HEK293T (cell line): Measurements from ENCODE around the gene CA12.
"Not testable (repeated sequence)": the region's sequence is repeated elsewhere in the genome, so short reads cannot be mapped to it uniquely, and the experiment has no call there.

Experiments used
- CTCF ChIA-PET: fragments of 350-600 bp; formaldehyde crosslinking; extraction: SDS; loops from one replicate; lab custom pipeline; 2021; ENCODE audit warnings: antibody characterized with exemption, inconsistent platforms; lab: Yijun Ruan, JAX
- POLR2A ChIA-PET: fragments of 350-600 bp; formaldehyde crosslinking; extraction: SDS; loops from one replicate; lab custom pipeline; 2020; ENCODE audit warnings: antibody characterized with exemption, inconsistent platforms; lab: Yijun Ruan, JAX
- DNase-seq: peaks from one replicate; pipeline ENCODE4 v3.0.0; 2012; ENCODE audit warnings: mixed read lengths; ENCODE audit errors: extremely low spot score
- ARNT ChIP-seq: fragments of 450-650 bp; IDR thresholded peaks from 2 replicates; pipeline ENCODE4 v1.6.1; 2017; ENCODE audit warnings: mild to moderate bottlenecking
- BHLHE40 ChIP-seq: fragments of 450-650 bp; IDR thresholded peaks from 2 replicates; pipeline ENCODE4 v1.6.1; 2016; ENCODE audit warnings: mild to moderate bottlenecking, moderate library complexity, borderline replicate concordance
- CTBP1 ChIP-seq: fragments of 450-650 bp; IDR thresholded peaks from 2 replicates; pipeline ENCODE4 v1.6.1; 2016; ENCODE audit warnings: borderline replicate concordance
- ELF4 ChIP-seq: fragments of 450-650 bp; IDR thresholded peaks from 2 replicates; pipeline ENCODE4 v1.6.1; 2017; ENCODE audit warnings: antibody characterized with exemption
- FOXA1 ChIP-seq: fragments of 450-650 bp; IDR thresholded peaks from 2 replicates; pipeline ENCODE4 v1.6.1; 2016; ENCODE audit warnings: mild to moderate bottlenecking
- FOXK2 ChIP-seq: fragments of 450-650 bp; IDR thresholded peaks from 2 replicates; pipeline ENCODE4 v1.6.1; 2016; ENCODE audit warnings: mild to moderate bottlenecking
- FOXM1 ChIP-seq: fragments of 450-650 bp; IDR thresholded peaks from 2 replicates; pipeline ENCODE4 v1.6.1; 2017; ENCODE audit warnings: mild to moderate bottlenecking, borderline replicate concordance
- HDGF ChIP-seq: fragments of 450-650 bp; IDR thresholded peaks from 2 replicates; pipeline ENCODE4 v1.6.1; 2017; ENCODE audit warnings: antibody characterized with exemption, borderline replicate concordance
- L3MBTL2 ChIP-seq: fragments of 450-650 bp; conservative IDR thresholded peaks from 2 replicates; pipeline ENCODE4 v1.6.1; 2016; ENCODE audit warnings: mild to moderate bottlenecking
- LEF1 ChIP-seq: fragments of 450-650 bp; IDR thresholded peaks from 2 replicates; pipeline ENCODE4 v1.6.1; 2017; ENCODE audit warnings: mild to moderate bottlenecking, borderline replicate concordance
- NFRKB ChIP-seq: fragments of 450-650 bp; IDR thresholded peaks from 2 replicates; pipeline ENCODE4 v1.6.1; 2016; ENCODE audit warnings: mild to moderate bottlenecking, moderate library complexity
- SP1 ChIP-seq: fragments of 450-650 bp; IDR thresholded peaks from 2 replicates; pipeline ENCODE4 v1.6.1; 2017
- SUZ12 ChIP-seq: fragments of 450-650 bp; IDR thresholded peaks from 2 replicates; pipeline ENCODE4 v1.6.1; 2016; ENCODE audit warnings: mild to moderate bottlenecking
- TARDBP ChIP-seq: fragments of 450-650 bp; IDR thresholded peaks from 2 replicates; pipeline ENCODE4 v1.6.1; 2016
- ZNF384 ChIP-seq: fragments of 450-650 bp; IDR thresholded peaks from 2 replicates; pipeline ENCODE4 v1.6.1; 2016
- TF ChIP-seq, protein P1 (sequence below): fragments of 450-650 bp; IDR thresholded peaks from 2 replicates; pipeline ENCODE4 v1.6.1; 2016

Gene CA12

DNA sequence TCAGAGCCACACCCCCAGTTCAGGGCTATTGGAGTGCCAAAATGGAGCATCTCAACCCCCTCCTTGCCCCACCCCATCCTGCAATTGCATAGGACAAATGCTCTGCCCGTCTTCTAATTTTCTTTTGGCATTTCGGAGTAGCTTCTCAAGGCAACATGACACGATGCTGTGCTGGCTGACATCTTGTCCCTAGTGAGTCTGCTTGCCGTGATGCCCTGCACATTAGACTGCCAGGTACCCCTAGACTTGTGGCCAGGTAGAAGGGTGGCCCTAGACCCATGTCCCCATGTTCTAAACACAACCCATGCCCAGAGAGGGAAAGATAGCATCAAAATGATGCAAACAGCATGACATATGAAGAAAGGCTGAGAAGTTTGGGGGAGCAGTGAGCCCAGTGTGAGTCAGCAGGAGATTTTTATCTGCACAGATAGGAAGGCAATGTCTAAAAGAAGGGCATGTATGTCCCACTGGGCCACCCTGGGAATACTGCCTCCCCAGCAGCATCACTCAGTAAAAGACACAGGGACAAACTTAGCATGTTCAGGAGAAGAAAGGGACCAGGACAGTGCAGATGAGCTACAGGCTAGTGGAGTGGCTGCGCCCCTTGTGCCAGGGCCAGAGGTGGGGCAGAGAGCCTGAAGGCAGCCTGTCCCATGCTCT is 36.8 kb downstream of the CA12 start:
- TF ChIP-seq CTBP1 (no peak), ARNT (no peak), FOXM1 (no peak), SUZ12 (no peak), FOXA1 (no peak), FOXK2 (no peak), LEF1 (no peak), ELF4 (no peak), NFRKB (no peak), HDGF (no peak), SP1 (no peak), L3MBTL2 (no peak), ZNF384 (no peak)
- TF ChIP-seq, protein P1, sequence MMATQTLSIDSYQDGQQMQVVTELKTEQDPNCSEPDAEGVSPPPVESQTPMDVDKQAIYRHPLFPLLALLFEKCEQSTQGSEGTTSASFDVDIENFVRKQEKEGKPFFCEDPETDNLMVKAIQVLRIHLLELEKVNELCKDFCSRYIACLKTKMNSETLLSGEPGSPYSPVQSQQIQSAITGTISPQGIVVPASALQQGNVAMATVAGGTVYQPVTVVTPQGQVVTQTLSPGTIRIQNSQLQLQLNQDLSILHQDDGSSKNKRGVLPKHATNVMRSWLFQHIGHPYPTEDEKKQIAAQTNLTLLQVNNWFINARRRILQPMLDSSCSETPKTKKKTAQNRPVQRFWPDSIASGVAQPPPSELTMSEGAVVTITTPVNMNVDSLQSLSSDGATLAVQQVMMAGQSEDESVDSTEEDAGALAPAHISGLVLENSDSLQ = no peak
- ChIA-PET POLR2A (no interaction called here), CTCF (no interaction called here)
- DNase-seq = no peak

DNA sequence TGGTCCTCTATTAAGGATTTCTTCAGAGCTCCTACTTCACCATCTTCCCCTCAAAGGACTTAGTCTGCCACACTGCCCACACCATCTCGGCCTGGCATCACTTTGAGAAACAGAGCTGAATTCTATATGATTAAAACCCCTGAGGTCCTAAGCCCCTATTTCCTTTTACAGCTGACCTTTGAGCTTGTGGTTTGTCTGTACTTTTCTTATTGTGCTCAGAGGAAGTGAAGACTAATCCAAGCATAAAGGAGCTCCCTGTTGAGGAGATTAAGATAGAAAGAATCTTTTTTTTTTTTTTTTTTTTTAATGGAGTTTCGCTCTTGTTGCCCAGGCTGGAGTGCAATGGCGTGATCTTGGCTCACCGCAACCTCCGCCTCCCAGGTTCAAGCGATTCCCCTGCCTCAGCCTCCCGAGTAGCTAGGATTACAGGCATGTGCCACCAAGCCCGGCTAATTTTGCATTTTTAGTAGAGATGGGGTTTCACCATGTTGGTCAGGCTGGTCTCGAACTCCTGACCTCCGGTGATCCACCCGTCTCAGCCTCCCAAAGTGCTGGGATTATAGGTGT is 38.6 kb downstream of the CA12 start:
- CTCF ChIA-PET, DNase-seq, POLR2A ChIA-PET: not testable (repeated sequence)

DNA sequence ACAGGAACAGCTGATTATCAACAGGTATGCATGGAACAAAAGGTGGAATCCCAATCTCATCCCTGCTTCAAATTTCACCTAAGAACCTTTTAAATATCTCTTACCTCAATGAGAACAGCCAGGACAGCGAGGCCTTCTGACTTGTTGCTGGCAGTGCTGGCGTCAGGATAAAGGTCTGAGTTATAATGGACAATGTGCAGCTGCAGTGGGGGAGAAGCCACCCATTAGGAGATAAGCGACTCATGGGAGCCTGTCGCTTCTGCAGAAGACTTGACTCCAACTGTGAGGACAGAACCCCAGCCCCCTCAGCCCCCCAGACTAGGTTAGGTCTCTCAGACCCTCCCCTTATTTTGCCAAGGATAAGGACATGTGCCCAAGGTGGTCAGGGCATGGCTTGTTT is 39.7 kb downstream of the CA12 start:
- CTCF ChIA-PET = no interaction called here
- POLR2A ChIA-PET = no interaction called here
- TF ChIP-seq FOXA1 = no peak
- no peak for TF ChIP-seq NFRKB
- TF ChIP-seq BHLHE40 = no peak
- no peak for TF ChIP-seq FOXK2
- TF ChIP-seq SP1 = no peak
- no peak for TF ChIP-seq ELF4
- no peak for DNase-seq

DNA sequence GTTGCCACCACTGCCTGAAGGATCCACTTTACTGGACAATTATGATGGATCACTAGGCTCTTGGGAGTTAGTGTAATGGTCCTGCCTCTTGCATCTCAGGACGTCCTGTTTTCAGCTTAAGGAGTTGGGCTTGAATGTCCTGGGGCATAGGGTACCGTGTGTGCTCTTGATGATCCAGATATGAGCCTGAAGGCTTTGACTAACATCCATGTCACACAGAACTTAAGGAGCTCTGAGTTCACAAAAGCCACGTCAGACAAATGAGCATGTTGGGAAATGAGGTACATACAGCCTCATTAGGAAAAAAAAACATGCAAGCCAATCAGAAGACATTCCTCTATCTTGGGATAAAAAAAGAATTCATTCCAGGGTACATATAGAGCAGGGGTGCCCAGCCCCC is 40.8 kb downstream of the CA12 start:
- no peak for DNase-seq
- no peak for TF ChIP-seq NFRKB
- TF ChIP-seq, protein P1 = no peak
- CTCF ChIA-PET = interaction anchor here (0.6 kb wide), 1 partner anchor 38 kb away, joined by 3 read pairs; no protein-coding TSS in a partner anchor
- POLR2A ChIA-PET = no interaction called here

DNA sequence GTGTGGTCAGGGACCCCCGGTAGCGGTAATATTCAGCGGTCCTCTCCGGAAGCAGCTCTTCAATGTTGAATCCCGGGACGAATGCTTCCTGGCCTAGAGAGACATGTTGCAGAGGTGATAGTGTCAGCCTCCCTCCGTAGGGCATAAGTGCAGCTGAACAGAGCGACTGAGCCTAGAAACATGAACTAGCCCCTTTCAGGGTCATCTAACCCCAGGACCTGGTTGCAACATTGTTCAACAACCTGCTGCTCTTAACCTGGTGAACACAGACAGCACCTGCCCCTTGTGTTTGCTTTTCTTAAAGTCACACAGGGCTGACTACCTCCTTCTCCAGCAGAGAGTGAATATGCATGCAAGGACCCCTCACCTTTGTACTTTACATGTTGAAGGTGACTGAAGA is 41.3 kb downstream of the CA12 start:
- ChIA-PET CTCF (no interaction called here), POLR2A (no interaction called here)
- no peak for DNase-seq
- TF ChIP-seq FOXM1 (no peak), BHLHE40 (no peak), TARDBP (no peak), HDGF (no peak), CTBP1 (no peak), FOXK2 (no peak), FOXA1 (no peak), SUZ12 (no peak), ARNT (no peak), ELF4 (no peak), SP1 (no peak), ZNF384 (no peak), LEF1 (no peak), L3MBTL2 (no peak), NFRKB (no peak)
- TF ChIP-seq, protein P1 = no peak

DNA sequence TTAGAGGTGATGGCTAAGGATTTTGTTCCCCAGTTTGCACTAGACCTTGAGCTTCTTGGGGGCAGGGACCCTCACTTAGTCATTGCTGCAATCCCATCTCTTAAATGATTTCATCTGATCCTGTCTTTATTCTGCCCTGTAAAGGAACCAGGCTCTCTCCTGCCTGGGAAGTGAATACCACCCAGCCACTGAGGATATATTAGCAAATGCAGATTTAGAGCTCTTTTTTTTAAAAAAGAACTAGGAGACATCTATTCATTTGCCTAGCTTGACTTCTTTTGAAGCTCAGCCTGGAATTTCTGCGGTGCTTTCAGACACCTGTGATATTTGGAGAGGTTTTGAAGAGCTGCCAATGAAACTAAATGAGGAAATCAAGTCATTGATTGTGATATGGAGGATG is 41.8 kb downstream of the CA12 start:
- no peak for DNase-seq
- POLR2A ChIA-PET = no interaction called here
- TF ChIP-seq NFRKB (no peak), ZNF384 (no peak), FOXM1 (no peak), ARNT (no peak), FOXK2 (no peak), HDGF (no peak), SP1 (no peak), FOXA1 (no peak), TARDBP (no peak), CTBP1 (no peak), LEF1 (no peak), L3MBTL2 (no peak), SUZ12 (no peak)
- CTCF ChIA-PET = no interaction called here
